ENCODE data around the gene RSAD1. TPM values are rescaled to one million over a fixed set of nuclear protein-coding genes. Genes with fewer than 3 reads are reported as not detected.

RSAD1 gene
- total RNA-seq, 4 donors from 2014 or later = 21.5 to 40.5 (median 26.5) TPM

DNA sequence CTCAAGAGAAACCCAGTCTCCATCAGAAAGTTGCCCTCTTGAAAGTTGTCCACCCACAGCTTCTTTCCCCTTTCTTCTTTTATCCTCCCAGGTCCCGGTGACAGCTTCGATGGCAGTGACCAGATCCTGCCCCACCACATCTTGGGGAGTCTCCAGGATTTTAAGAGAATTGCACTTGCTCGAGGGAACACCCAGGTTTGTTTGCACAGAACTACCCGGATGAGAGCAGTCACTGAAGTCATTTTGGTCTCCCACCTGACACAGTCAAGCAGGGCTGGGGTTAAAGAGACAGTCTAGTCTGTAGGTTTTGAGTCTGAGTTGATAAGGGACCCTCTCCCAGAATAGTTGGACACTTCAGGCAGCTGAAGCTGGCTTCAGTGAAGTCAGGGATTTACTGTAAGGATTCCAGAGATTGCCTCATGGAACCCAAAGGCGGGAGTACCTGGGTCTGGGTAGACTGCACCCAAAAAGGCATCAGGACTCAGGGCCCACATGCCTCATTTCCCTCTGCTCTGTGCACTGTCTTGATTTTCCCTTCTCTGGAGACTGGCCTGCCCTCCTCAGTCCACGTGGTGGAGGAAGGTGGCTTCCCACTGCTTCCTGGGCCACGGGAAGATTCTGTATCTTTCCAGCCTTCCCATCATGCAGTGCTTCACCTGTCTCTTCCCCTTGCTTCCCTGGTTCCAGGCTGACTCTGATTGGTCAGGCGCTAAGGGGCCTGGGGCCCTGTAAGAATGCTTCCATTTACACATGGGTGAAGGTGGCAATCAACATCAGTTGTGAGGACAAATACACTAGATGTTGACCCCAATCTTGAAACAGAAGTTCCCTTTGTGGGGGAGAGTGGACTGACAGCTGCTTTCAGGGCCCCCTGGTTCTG, 39.1 kb downstream of the RSAD1 start:
- no peak for DNase-seq (ENCODE audit: low spot score in 2 of 2)
- TF ChIP-seq, protein P1, sequence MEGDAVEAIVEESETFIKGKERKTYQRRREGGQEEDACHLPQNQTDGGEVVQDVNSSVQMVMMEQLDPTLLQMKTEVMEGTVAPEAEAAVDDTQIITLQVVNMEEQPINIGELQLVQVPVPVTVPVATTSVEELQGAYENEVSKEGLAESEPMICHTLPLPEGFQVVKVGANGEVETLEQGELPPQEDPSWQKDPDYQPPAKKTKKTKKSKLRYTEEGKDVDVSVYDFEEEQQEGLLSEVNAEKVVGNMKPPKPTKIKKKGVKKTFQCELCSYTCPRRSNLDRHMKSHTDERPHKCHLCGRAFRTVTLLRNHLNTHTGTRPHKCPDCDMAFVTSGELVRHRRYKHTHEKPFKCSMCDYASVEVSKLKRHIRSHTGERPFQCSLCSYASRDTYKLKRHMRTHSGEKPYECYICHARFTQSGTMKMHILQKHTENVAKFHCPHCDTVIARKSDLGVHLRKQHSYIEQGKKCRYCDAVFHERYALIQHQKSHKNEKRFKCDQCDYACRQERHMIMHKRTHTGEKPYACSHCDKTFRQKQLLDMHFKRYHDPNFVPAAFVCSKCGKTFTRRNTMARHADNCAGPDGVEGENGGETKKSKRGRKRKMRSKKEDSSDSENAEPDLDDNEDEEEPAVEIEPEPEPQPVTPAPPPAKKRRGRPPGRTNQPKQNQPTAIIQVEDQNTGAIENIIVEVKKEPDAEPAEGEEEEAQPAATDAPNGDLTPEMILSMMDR (IDR thresholded peaks at IDR 0.05) = no peak
- TF ChIP-seq POLR2A (IDR thresholded peaks at IDR 0.05) = no peak
- no peak overlapping the region for H3K4me3 ChIP-seq (ENCODE audit: low read depth, poor library complexity, severe bottlenecking)
- WGBS, 2 donors = 84 to 85% methylated on average over 8 of the region's 8 CpGs
- intact Hi-C loops (cut with DNase I; ENCODE audit: low total_unique reads) = no loop called here

DNA sequence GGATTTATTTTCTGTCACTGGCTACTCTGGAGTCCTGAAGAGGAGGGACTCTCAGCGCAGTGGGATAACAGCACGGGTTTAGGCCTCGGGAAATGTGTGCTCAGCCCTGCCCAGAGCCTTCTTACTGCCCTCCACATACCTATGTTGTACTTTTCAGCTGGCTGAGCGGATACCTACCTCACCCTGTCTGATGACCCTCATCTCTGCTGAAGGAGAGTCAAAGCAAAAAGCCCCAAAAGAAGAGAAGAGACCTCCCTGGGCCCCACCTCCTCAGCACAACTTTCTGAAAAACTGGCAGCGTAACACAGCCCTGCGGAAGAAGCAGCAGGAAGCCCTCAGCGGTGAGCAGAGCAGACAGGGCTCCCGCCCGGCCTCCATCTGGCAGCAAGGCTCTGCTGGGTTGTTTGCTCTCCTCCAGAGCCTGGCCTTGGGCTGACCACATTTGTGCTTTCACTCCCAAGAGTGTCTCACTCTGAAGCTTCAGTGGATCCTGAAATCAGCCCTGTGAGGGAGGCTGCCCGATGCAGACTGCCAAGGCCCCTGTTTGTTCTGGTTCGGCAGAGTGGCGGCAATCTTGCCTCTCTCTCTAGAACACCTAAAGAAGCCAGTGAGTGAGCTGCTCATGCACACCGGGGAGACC, 39.8 kb downstream of the RSAD1 start:
- DNase-seq (ENCODE audit: low spot score in 2 of 2) = no peak
- 82 to 83% methylated on average over 12 to 13 of the region's 13 CpGs for WGBS, 2 donors
- TF ChIP-seq, protein P1 (IDR thresholded peaks at IDR 0.05) = no peak
- no peak for TF ChIP-seq POLR2A (IDR thresholded peaks at IDR 0.05)
- intact Hi-C loops (cut with DNase I; ENCODE audit: low total_unique reads) = no loop called here
- no peak overlapping the region for H3K4me3 ChIP-seq (ENCODE audit: low read depth, poor library complexity, severe bottlenecking)

DNA sequence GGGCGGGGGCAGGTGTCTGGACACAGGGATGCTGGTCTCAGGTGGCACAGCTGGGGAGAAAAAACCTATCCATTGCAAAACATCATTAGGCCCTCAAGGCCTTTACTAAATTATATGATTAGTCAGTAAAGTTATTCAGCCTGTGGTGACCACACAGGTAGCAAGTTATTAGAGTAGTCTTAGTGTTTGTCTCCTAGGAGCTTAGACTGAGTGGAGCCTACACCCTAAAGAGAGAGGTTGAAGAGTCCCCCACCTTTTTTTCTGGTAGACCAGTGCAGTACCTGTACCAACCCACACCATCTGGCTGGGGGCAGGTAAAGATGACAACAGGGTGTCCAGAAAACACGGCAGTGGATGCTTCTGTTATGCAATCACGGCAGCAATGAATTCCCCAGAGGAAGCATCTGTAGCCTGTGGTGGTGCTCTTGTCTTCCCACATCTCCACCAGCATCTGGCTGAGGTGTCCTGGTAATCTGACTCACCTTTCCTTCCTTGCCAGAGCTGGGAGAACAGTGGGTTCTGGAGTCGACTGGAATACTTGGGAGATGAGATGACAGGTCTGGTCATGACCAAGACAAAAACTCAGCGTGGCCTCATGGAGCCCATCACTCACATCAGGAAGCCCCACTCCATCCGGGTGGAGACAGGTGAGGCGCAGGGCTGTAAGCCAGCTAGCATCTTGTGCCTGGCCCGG, 40.6 kb downstream of the RSAD1 start:
- no peak overlapping the region for H3K4me3 ChIP-seq (ENCODE audit: low read depth, poor library complexity, severe bottlenecking)
- intact Hi-C loops (cut with DNase I; ENCODE audit: low total_unique reads) = no loop called here
- no peak for DNase-seq (ENCODE audit: low spot score in 2 of 2)
- TF ChIP-seq, protein P1 (IDR thresholded peaks at IDR 0.05) = no peak
- no peak for TF ChIP-seq POLR2A (IDR thresholded peaks at IDR 0.05)
- WGBS, 2 donors = 66 to 76% methylated on average over 8 of the region's 8 CpGs

DNA sequence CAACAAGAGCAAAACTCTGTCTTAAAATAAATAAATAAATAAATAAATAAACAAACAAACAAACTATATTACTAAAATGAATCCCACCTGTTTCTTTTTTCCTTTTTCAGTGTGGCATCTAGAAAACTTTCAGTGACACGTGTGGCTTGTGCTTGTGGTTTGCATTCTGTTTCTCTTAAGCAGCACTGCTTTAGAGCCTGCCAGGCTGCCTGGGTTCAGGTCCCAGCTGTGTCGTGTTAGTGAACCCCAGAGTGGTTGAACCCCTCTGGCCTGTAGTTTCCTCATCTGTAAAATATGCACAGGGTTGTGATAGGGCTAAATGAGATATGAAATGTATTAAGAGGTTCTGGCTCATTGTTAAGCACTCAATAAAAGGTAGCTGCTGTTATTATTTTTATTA, 41.8 kb downstream of the RSAD1 start:
- 71 to 90% methylated on average over 2 of the region's 2 CpGs for WGBS, 2 donors
- intact Hi-C loops (cut with DNase I; ENCODE audit: low total_unique reads) = no loop called here
- TF ChIP-seq POLR2A (IDR thresholded peaks at IDR 0.05) = no peak
- TF ChIP-seq, protein P1 (IDR thresholded peaks at IDR 0.05) = no peak
- no peak for DNase-seq (ENCODE audit: low spot score in 2 of 2)
- H3K4me3 ChIP-seq (ENCODE audit: low read depth, poor library complexity, severe bottlenecking) = no peak overlapping the region

DNA sequence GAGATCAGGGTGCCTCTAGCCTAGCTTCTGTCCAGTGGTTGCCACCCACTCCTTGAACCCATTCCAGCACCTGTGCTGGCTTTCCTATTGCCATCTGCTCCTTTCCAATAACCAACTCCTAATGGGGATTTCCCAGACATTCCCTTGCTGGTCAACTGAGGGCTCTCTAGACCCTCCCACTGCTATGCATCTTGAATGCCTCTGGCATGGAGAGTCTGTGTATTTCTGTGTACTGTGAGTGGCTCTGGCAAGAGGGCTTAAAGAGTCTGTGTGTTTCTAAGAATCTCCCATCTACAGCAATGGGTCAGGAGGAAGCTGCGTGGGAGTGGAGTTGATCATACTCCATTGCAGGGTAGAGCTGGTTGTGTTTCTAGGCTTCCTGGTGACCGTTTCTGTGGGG, 42.9 kb downstream of the RSAD1 start:
- TF ChIP-seq, protein P1 (IDR thresholded peaks at IDR 0.05) = no peak
- TF ChIP-seq POLR2A (IDR thresholded peaks at IDR 0.05) = no peak
- intact Hi-C loops (cut with DNase I; ENCODE audit: low total_unique reads) = no loop called here
- 75 to 85% methylated on average over 2 of the region's 2 CpGs for WGBS, 2 donors
- no peak for DNase-seq (ENCODE audit: low spot score in 2 of 2)
- H3K4me3 ChIP-seq (ENCODE audit: low read depth, poor library complexity, severe bottlenecking) = no peak overlapping the region
